IPS-20b (cell line): Measurements from ENCODE around the gene COL28A1.

Source experiments
- H3K27ac ChIP-seq: one replicate; pipeline ENCODE4 v1.5.1; 2013; ENCODE audit warnings: low read length
- H3K27me3 ChIP-seq: 2 replicates; pipeline ENCODE4 v1.6.1; 2013; ENCODE audit warnings: mild to moderate bottlenecking, low read length, inconsistent platforms; ENCODE audit not compliant: insufficient read depth
- H3K36me3 ChIP-seq: 2 replicates; pipeline ENCODE4 v1.6.1; 2013; ENCODE audit warnings: low read depth, mild to moderate bottlenecking, inconsistent platforms, low read length, moderate library complexity; ENCODE audit not compliant: insufficient read depth
- H3K4me1 ChIP-seq: 2 replicates; pipeline ENCODE4 v1.6.1; 2013; ENCODE audit warnings: mild to moderate bottlenecking, control low read depth, inconsistent platforms, low read length, moderate library complexity; ENCODE audit not compliant: insufficient read depth
- H3K4me3 ChIP-seq: 2 replicates; pipeline ENCODE4 v1.5.1; 2013; ENCODE audit warnings: mild to moderate bottlenecking, low read length, inconsistent platforms
- H3K9ac ChIP-seq: 2 replicates; pipeline ENCODE4 v1.6.1; 2013; ENCODE audit warnings: low read depth, mild to moderate bottlenecking, inconsistent platforms, low read length, moderate library complexity
- H3K9me3 ChIP-seq: 2 replicates; pipeline ENCODE4 v1.6.1; 2013; ENCODE audit warnings: mild to moderate bottlenecking, low read depth, low read length, inconsistent platforms; ENCODE audit not compliant: insufficient read depth

COL28A1 gene

GRCh38 chr7:7535691-7536090 is at the start of gene COL28A1:
COL28A1 (minus strand) TSS chr7:7535873; CDS start chr7:7532875, 2,998 bp downstream.
- Histone ChIP-seq H3K9me3 (no peaks in the 10 kb centered on the region), H3K27me3 (no peaks in the 10 kb centered on the region), H3K4me3 (no peak within 1 kb of the TSS), H3K4me1 (no peaks in the 10 kb centered on the region), H3K9ac (no peak within 1 kb of the TSS), H3K27ac (no peak within 1 kb of the TSS), H3K36me3 (no peaks in the 10 kb centered on the region)

- Histone ChIP-seq H3K36me3 (peaks cover 18% of the 10 kb centered on the region), H3K9me3 (no peaks in the 10 kb centered on the region), H3K9ac (no peak overlapping the region), H3K4me1 (peaks cover 13% of the 10 kb centered on the region), H3K27me3 (no peaks in the 10 kb centered on the region), H3K4me3 (no peak overlapping the region), H3K27ac (no peak overlapping the region)
Observed at GRCh38 chr7:7584653-7585052, 49.0 kb upstream of the COL28A1 start.

GRCh38 chr7:7583731-7584130 is 48.1 kb upstream of the COL28A1 start:
- Histone ChIP-seq H3K4me1 (peaks cover 13% of the 10 kb centered on the region), H3K36me3 (peaks cover 18% of the 10 kb centered on the region), H3K27ac (no peak overlapping the region), H3K27me3 (no peaks in the 10 kb centered on the region), H3K9me3 (no peaks in the 10 kb centered on the region), H3K9ac (no peak overlapping the region), H3K4me3 (no peak overlapping the region)

GRCh38 chr7:7582596-7582995 is 46.9 kb upstream of the COL28A1 start:
- Histone ChIP-seq H3K27ac (no peak overlapping the region), H3K4me3 (no peak overlapping the region), H3K4me1 (peaks cover 13% of the 10 kb centered on the region), H3K27me3 (no peaks in the 10 kb centered on the region), H3K36me3 (peaks cover 16% of the 10 kb centered on the region), H3K9me3 (no peaks in the 10 kb centered on the region), H3K9ac (no peak overlapping the region)

- H3K4me3 ChIP-seq, result 0 out of 2 replicates have a peak overlapping the region, but pooled peaks have one; percentile 36
- peak overlapping the region; percentile 57; the same call in 1 of the 2 replicates for H3K9ac ChIP-seq
- H3K27ac ChIP-seq, result peak overlapping the region; percentile 82
- H3K27me3 ChIP-seq, result no peaks in the 10 kb centered on the region
- no peaks in the 10 kb centered on the region for H3K9me3 ChIP-seq
- H3K4me1 ChIP-seq, result peaks cover 13% of the 10 kb centered on the region
- H3K36me3 ChIP-seq, result peaks cover 16% of the 10 kb centered on the region
Observed at GRCh38 chr7:7581531-7582179, 46.0 kb upstream of the COL28A1 start.

GRCh38 chr7:7579638-7580037 is 44.0 kb upstream of the COL28A1 start:
- Histone ChIP-seq H3K27me3 (no peaks in the 10 kb centered on the region), H3K9ac (no peak overlapping the region), H3K27ac (no peak overlapping the region), H3K4me1 (peaks cover 13% of the 10 kb centered on the region), H3K4me3 (no peak overlapping the region), H3K36me3 (peaks cover 16% of the 10 kb centered on the region), H3K9me3 (no peaks in the 10 kb centered on the region)

- peaks cover 32% of the 10 kb centered on the region for H3K36me3 ChIP-seq
- no peak overlapping the region for H3K9ac ChIP-seq
- H3K27me3 ChIP-seq, result no peaks in the 10 kb centered on the region
- no peak overlapping the region for H3K4me3 ChIP-seq
- H3K4me1 ChIP-seq, result peaks cover 13% of the 10 kb centered on the region
- no peaks in the 10 kb centered on the region for H3K9me3 ChIP-seq
- H3K27ac ChIP-seq, result no peak overlapping the region
Observed at GRCh38 chr7:7577888-7578287, 42.2 kb upstream of the COL28A1 start.

- Histone ChIP-seq H3K27me3 (no peaks in the 10 kb centered on the region), H3K4me1 (peaks cover 2% of the 10 kb centered on the region), H3K36me3 (peaks cover 39% of the 10 kb centered on the region), H3K27ac (no peak overlapping the region), H3K9ac (no peak overlapping the region), H3K9me3 (no peaks in the 10 kb centered on the region), H3K4me3 (no peak overlapping the region)
Observed at GRCh38 chr7:7576344-7576743, 40.7 kb upstream of the COL28A1 start.

GRCh38 chr7:7573701-7574100 is 38.0 kb upstream of the COL28A1 start:
- no peaks in the 10 kb centered on the region; the same call in 1 of the 2 replicates for H3K4me1 ChIP-seq
- no peak overlapping the region for H3K9ac ChIP-seq
- H3K27me3 ChIP-seq, result no peaks in the 10 kb centered on the region
- H3K36me3 ChIP-seq, result peaks cover 61% of the 10 kb centered on the region
- H3K4me3 ChIP-seq, result no peak overlapping the region
- H3K9me3 ChIP-seq, result peaks cover 6% of the 10 kb centered on the region; the same call in 1 of the 2 replicates
- H3K27ac ChIP-seq, result no peak overlapping the region

- no peaks in the 10 kb centered on the region for H3K27me3 ChIP-seq
- peaks cover 67% of the 10 kb centered on the region for H3K36me3 ChIP-seq
- no peak overlapping the region for H3K9ac ChIP-seq
- no peak overlapping the region for H3K4me3 ChIP-seq
- peaks cover 6% of the 10 kb centered on the region; the same call in 1 of the 2 replicates for H3K4me1 ChIP-seq
- H3K27ac ChIP-seq, result no peak overlapping the region
- H3K9me3 ChIP-seq, result peaks cover 6% of the 10 kb centered on the region; the same call in 1 of the 2 replicates
Observed at GRCh38 chr7:7570584-7570983, 34.9 kb upstream of the COL28A1 start.

- no peak overlapping the region for H3K27ac ChIP-seq
- H3K4me1 ChIP-seq, result peaks cover 6% of the 10 kb centered on the region
- peaks cover 6% of the 10 kb centered on the region; the same call in 1 of the 2 replicates for H3K9me3 ChIP-seq
- H3K36me3 ChIP-seq, result peaks cover 62% of the 10 kb centered on the region
- no peak overlapping the region for H3K9ac ChIP-seq
- no peaks in the 10 kb centered on the region for H3K27me3 ChIP-seq
- no peak overlapping the region for H3K4me3 ChIP-seq
Observed at GRCh38 chr7:7569615-7570014, 33.9 kb upstream of the COL28A1 start.

- Histone ChIP-seq H3K27ac (no peak overlapping the region), H3K4me3 (peak overlapping the region; percentile 81; the same call in 1 of the 2 replicates)
Observed at GRCh38 chr7:7569081-7569527, 33.4 kb upstream of the COL28A1 start.

More at GRCh38 chr7:7569081-7569527, 33.4 kb upstream of the COL28A1 start:
- Histone ChIP-seq H3K4me1 (peaks cover 6% of the 10 kb centered on the region), H3K9ac (no peak overlapping the region), H3K27me3 (no peaks in the 10 kb centered on the region), H3K9me3 (peaks cover 6% of the 10 kb centered on the region; the same call in 1 of the 2 replicates), H3K36me3 (peaks cover 57% of the 10 kb centered on the region)
